Measurements from ENCODE around the gene STAC3. TPM values are rescaled to one million over a fixed set of nuclear protein-coding genes. Genes with fewer than 3 reads are reported as not detected.
A peak's percentile ranks its signal among the peaks of the same experiment; 100 is the strongest.

STAC3 gene
- total and polyA plus RNA-seq, 2 of the 13 experiments (the other 11 are each of a cell fraction or from before 2014, with no cell fraction given) = 0.18 to 0.22 TPM

- H3K79me2 ChIP-seq (ENCODE audit: insufficient read depth, low read length) = no peaks in the 10 kb centered on the region
- H3K4me1 ChIP-seq (ENCODE audit: insufficient read depth, low read length) = peaks cover 37% of the 10 kb centered on the region
- no peak overlapping the region for H2AFZ ChIP-seq (ENCODE audit: low read length)
- H3K4me3 ChIP-seq (replicated peaks in 1 of 3; ENCODE audit: insufficient read depth in 1 of 3, low read depth in 2 of 3, low read length in 3 of 3) = no peak overlapping the region
- H3K9ac ChIP-seq (ENCODE audit: insufficient read depth, low read depth, low read length) = no peak overlapping the region
- no TSS peak for BruUV-seq (replicated peaks)
- H3K27me3 ChIP-seq (ENCODE audit: control insufficient read depth in 1 of 2, insufficient read depth in 2 of 2, low read length in 2 of 2) = peaks cover 9 to 33% of the 10 kb centered on the region in 2 experiments
- peaks cover 27 to 42% of the 10 kb centered on the region in 2 experiments; a peak in 4 of 5 replicates for H3K36me3 ChIP-seq (replicated peaks in 1 of 2; ENCODE audit: control insufficient read depth in 1 of 2, insufficient read depth in 2 of 2, low read length in 2 of 2)
- H4K20me1 ChIP-seq (ENCODE audit: insufficient read depth, low read length) = peaks cover 9% of the 10 kb centered on the region; the same call in 1 of the 2 replicates
- no peak overlapping the region for H3K4me2 ChIP-seq (ENCODE audit: low read depth, low read length)
- FAIRE-seq = peak; percentile 40
- H3K27ac ChIP-seq (ENCODE audit: extremely low read length, insufficient read depth, low read length) = no peak overlapping the region
- intact Hi-C loops (cut with micrococcal nuclease; ENCODE audit: unreplicated experiment) (no loop called here), in situ Hi-C loops (cut with HindIII; ENCODE audit: extremely low pct_ligation_motif_present, low pct_unique_long_range_greater_than_20kb) (no loop called here)
- H3K9me3 ChIP-seq (ENCODE audit: low read length) = no peaks in the 10 kb centered on the region
- POLR2A ChIA-PET = interaction anchor here (0.7 to 2.6 kb wide), 8 partner anchors 17 to 312 kb away, joined by 3 to 14 read pairs (median 3); partner anchors contain the start of genes SHMT2 and STAT6
- WGBS (ENCODE audit: low lambda C conversion rate) = 30% methylated on average over 16 of the region's 16 CpGs
- DNase-seq (ENCODE audit: low spot score) = peak; percentile 53
- CTCF ChIA-PET (ENCODE audit: low intra/inter-chr PET ratio, low total read pairs) = interaction anchor here (0.5 to 9.8 kb wide), 2 partner anchors 27 to 54 kb away, joined by 3 to 308 read pairs; a partner anchor contains a TSS
- ATAC-seq = peak; percentile 42
- peak; percentile 80 for TF ChIP-seq STAG1 (CRISPR knock-in tag; IDR thresholded peaks at IDR 0.05)
- peak; percentile 34; the same call in 1 of the 2 replicates for TF ChIP-seq KDM2A (CRISPR knock-in tag; IDR thresholded peaks at IDR 0.05; ENCODE audit: borderline replicate concordance, low read depth)
- TF ChIP-seq AKAP8 (CRISPR knock-in tag; IDR thresholded peaks at IDR 0.05) = no peak
- TF ChIP-seq ZNF788 (CRISPR knock-in tag; IDR thresholded peaks at IDR 0.05; ENCODE audit: borderline replicate concordance) = peak; percentile 21; the same call in 1 of the 2 replicates
- TF ChIP-seq GMEB2 (CRISPR knock-in tag; IDR thresholded peaks at IDR 0.05; ENCODE audit: low read depth) = no peak
- 0 out of 2 replicates have a peak, but pooled peaks have one; percentile 21 for TF ChIP-seq SALL1 (CRISPR knock-in tag; IDR thresholded peaks at IDR 0.05)
- 0 out of 2 replicates have a peak, but pooled peaks have one; percentile 8 for TF ChIP-seq ARID4A (CRISPR knock-in tag; IDR thresholded peaks at IDR 0.05; ENCODE audit: borderline replicate concordance)
- TF ChIP-seq BHLHE40 (IDR thresholded peaks at IDR 0.05; ENCODE audit: low read length) = no peak
- peak; percentile 37 for TF ChIP-seq RBM22 (optimal IDR thresholded peaks at IDR 0.05; ENCODE audit: low read length)
- 0 out of 2 replicates have a peak, but pooled peaks have one; percentile 42 for TF ChIP-seq HIC2 (CRISPR knock-in tag; IDR thresholded peaks at IDR 0.05; ENCODE audit: low read depth)
- no peak for TF ChIP-seq ZBTB2 (CRISPR knock-in tag; IDR thresholded peaks at IDR 0.05; ENCODE audit: low read depth)
- TF ChIP-seq ZNF362 (CRISPR knock-in tag; IDR thresholded peaks at IDR 0.05; ENCODE audit: borderline replicate concordance) = 0 out of 2 replicates have a peak, but pooled peaks have one; percentile 45
Measured at GRCh38 chr12:57213058-57213715, 37.8 kb downstream of the STAC3 start.
